C4-2B (cell line): ENCODE data around the gene NFIC.

Experiments
- H3K27ac ChIP-seq: fragments of 450-650 bp; 2 replicates; pipeline ENCODE4 v1.5.1; 2017
- CTCF ChIP-seq: fragments of 450-650 bp; conservative IDR thresholded peaks from 2 replicates; pipeline ENCODE4 v1.5.1; 2017; ENCODE audit warnings: mild to moderate bottlenecking
- ZFX ChIP-seq: fragments of 450-650 bp; IDR thresholded peaks from 2 replicates; pipeline ENCODE4 v1.6.1; 2017

The NFIC gene

GRCh38 chr19:3365836-3366752 lies at the start of gene NFIC:
Gene NFIC, plus strand, starts transcription at chr19:3366583. Its CDS starts 54 bp downstream, at chr19:3366637.
- TF ChIP-seq ZFX (no peak), CTCF (no peak)
- H3K27ac ChIP-seq = peak within 1 kb of the TSS; percentile 98

DNA sequence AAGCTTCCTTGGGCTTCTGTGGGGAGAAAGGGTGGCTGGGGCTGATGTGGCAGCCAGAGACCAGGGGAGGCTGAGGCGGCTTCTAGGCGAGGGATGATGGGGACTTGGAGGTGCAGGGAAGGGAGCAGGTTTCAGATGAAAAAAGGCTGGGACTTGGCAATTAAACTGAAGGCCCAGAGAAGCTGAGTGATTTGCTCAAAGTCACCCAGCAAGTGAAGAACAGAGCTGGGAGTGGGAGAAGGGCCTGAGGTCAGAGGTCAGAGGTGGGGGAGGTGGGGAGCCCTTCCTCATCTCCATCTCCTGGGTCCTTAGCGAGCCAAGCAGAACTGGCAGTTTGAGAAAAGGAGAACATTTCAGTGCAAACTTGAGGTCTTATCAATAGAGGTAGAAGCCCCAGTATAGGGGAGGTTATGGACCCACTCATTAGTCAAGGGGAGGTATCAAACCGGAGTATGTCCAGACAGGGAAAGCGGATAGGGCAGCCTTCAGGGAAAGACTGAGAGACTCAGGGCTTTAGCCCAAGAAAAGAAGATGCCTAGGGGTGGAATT lies 49.6 kb upstream of the NFIC start:
- no peak overlapping the region for H3K27ac ChIP-seq
- no peak for TF ChIP-seq CTCF
- TF ChIP-seq ZFX = no peak

DNA sequence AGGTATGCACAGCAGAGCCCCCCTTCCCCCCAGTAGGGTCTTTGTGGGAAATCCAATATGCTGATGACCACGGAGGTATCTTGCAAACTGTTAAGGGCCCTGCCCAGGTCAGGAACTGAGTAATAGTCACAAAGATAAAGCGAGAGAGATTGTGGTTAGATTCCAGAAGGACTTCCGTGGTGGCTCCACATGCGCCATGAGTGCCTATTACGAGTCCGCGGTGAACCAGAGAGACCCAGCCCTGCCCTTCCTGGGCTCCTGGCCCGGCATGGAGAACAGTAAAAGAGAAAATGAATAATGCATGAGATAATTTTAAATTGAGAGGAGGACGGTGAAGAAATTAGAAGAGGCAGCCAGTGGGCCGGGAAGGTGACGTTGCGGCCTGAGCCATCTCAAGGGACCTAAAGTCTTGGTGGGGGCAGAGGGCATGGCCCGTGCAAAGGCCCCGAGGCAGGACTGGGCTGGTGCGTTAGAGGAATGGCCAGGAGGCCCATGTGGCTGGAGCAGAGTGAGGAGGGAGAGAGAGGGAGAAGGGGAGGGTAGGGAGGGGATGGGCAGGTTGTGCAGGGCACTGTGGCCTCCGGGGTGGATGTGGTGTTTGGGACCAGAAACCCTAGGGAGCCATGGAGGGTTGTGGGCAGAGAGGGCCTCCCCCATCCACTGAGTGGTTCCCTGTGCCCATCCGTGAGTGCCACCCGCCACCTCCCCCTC lies 46.6 kb upstream of the NFIC start:
- H3K27ac ChIP-seq = no peak overlapping the region
- TF ChIP-seq ZFX (no peak), CTCF (no peak)

DNA sequence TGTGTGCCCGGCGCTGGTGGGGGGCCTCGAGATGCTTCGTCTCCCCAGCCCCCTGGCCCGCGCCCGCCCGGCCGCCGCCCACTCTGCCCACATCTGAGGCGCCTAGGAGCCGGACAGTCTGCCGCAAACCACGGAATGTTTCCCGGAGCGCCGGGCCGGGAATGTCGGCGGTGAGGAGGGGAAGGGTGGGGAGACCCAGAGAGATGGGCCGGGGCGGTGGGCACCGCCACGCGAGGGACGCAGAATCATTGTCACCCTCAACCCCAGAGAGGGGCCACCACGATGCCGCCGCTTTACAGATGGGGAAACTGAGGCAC lies 46.1 kb upstream of the NFIC start:
- H3K27ac ChIP-seq = no peak overlapping the region
- TF ChIP-seq ZFX (no peak), CTCF (no peak)

GRCh38 chr19:3320853-3321252 lies 45.5 kb upstream of the NFIC start:
- TF ChIP-seq ZFX = no peak
- TF ChIP-seq CTCF = no peak
- no peak overlapping the region for H3K27ac ChIP-seq

- H3K27ac ChIP-seq = no peak overlapping the region
- TF ChIP-seq ZFX = no peak
- no peak for TF ChIP-seq CTCF
Observed at GRCh38 chr19:3321696-3322095, 44.7 kb upstream of the NFIC start.

DNA sequence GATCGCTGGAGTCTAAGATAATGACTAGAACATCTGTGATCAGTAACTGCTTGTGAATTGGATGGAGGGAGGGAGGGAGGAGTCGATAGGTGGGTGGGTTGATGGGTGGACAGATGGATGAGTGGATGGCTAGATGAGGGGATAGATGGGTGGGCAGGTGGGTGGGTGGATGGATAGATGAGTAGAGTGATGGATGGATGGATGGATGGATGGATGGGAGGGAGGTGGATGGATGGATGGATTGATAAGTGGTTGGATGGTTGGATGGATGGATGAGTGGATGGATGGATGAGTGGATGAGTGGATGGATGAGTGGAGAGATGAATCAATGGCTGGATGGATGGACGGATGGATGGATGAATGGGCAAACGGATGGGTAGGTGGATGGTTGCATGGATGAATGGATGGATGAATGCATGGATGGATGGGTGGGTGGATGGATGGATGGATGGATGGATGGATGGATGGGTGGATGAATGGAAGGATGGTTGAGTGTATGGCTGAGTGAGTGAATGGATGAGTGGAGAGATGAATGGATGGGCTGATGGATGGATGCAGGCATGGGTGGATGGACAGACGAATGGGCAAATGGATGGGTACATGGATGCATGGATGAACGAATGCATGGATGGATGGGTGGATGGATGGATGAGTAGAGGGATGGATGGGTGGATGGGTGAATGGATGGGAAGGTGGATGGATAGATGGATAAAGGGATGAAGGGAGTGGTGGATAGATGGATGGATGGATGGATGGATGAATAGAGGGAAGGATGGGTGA lies 44.0 kb upstream of the NFIC start:
- TF ChIP-seq CTCF (no peak), ZFX (no peak)
- no peak overlapping the region for H3K27ac ChIP-seq
